Thymus (tissue), 11 donors: Measurements from ENCODE around the gene ZBTB20. TPM values are rescaled to one million over a fixed set of nuclear protein-coding genes. Genes with fewer than 3 reads are reported as not detected.

ENCODE experiments used
- DNase-seq, 9 donors: peaks; one replicate each; pipeline ENCODE4 v3.0.0-alpha.2; 2013; ENCODE audit warnings: low spot score in 9 of 9, low read depth in 6 of 9, missing footprints in 1 of 9
- H3K27ac ChIP-seq, 2 donors: one replicate each; pipeline ENCODE4 v1.5.1; 2013; ENCODE audit warnings: control low read depth in 1 of 2, low read depth in 1 of 2, low read length in 1 of 2, mild to moderate bottlenecking in 1 of 2, moderate library complexity in 1 of 2
- H3K27me3 ChIP-seq, 2 donors: one replicate each; pipeline ENCODE4 v1.5.1; 2013; ENCODE audit warnings: low read length in 1 of 2; ENCODE audit not compliant: control insufficient read depth in 2 of 2, insufficient read depth in 1 of 2
- H3K36me3 ChIP-seq, 2 donors: one replicate each; pipeline ENCODE4 v1.5.1; 2013; ENCODE audit warnings: low read length in 1 of 2, mild to moderate bottlenecking in 1 of 2, moderate library complexity in 1 of 2; ENCODE audit not compliant: control insufficient read depth in 2 of 2, insufficient read depth in 2 of 2
- H3K4me1 ChIP-seq, 2 donors: one replicate each; pipeline ENCODE4 v1.5.1; 2013; ENCODE audit warnings: low read length in 2 of 2; ENCODE audit not compliant: control insufficient read depth in 2 of 2, insufficient read depth in 2 of 2
- H3K4me3 ChIP-seq, 2 donors: one replicate each; pipeline ENCODE4 v1.5.1; 2013; ENCODE audit warnings: low read length in 2 of 2, control low read depth in 1 of 2, mild to moderate bottlenecking in 1 of 2
- H3K9me3 ChIP-seq, 2 donors: one replicate each; pipeline ENCODE4 v1.5.1; 2013; ENCODE audit warnings: low read length in 1 of 2, mild to moderate bottlenecking in 1 of 2; ENCODE audit not compliant: control insufficient read depth in 2 of 2, insufficient read depth in 1 of 2
- WGBS: extraction: QIAGEN DNeasy Blood & Tissue Kit; methylation state at CpG from one replicate; pipeline ENCODE4 v1.1.7; 2013; 5-methylcytosine and 5-hydroxymethylcytosine counted together
- polyA plus RNA-seq: library from polyadenylated mRNA; stranded (reverse); fragments of 200-250 nt; gene quantifications from one replicate; pipeline ENCODE4 v1.2.3, GENCODE V29; 2013
- total RNA-seq: library from RNA; stranded (reverse); fragments of 120-200 nt; gene quantifications from one replicate; pipeline ENCODE4 v1.2.4, GENCODE V29; 2013
- donor health status: healthy.

ZBTB20 gene
- total and polyA plus RNA-seq, 2 donors = 1.2 to 8.9 TPM

DNA sequence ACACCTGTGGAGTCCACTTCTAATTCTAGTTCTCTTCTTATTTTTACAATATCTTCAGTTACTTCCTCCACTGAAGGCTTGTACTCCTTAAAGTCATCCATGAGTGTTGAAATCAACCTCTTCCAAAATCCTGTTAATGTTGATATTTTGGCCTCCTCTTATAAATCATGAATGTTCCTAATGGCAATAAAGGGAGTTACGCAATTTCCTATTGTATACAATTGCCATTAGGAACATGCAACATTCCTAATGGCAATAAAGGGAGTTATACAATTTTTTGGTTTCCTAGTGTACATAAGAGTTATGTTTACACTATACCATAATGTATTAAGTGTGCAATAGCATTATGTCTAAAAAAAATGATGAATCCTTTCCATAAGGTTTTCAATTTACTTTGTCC lies 862.4 kb downstream of the ZBTB20 start:
- no peak for DNase-seq
- Histone ChIP-seq H3K27ac (no peak overlapping the region), H3K4me1 (no peaks in the 10 kb centered on the region), H3K36me3 (no peaks in the 10 kb centered on the region), H3K4me3 (no peak overlapping the region), H3K9me3 (no peaks in the 10 kb centered on the region), H3K27me3 (no peaks in the 10 kb centered on the region)
- 98% methylated on average over 1 of the region's 1 CpG for WGBS
